Skin of body (tissue), 2 donors: ENCODE measurements around the gene ZBTB7C. TPM values are rescaled to one million over a fixed set of nuclear protein-coding genes. Genes with fewer than 3 reads are reported as not detected.
A peak's percentile ranks its signal among the peaks of the same experiment; 100 is the strongest.

ENCODE experiments used
- DNase-seq: peaks from one replicate; lab custom pipeline; 2025; lab: John Stamatoyannopoulos, UW
- total RNA-seq: library from RNA; depleted of rRNA; stranded (reverse); fragments of >200 nt; gene quantifications from one replicate; pipeline ENCODE4 v1.2.3, GENCODE V29; 2014

Gene ZBTB7C
- total RNA-seq, 1 donor from 2014 or later = 6.3 TPM

- DNase-seq = no peak
These were observed 364.2 kb downstream of the ZBTB7C start for GRCh38 chr18:48044944-48045343.

GRCh38 chr18:48043166-48043565, 366.0 kb downstream of the ZBTB7C start:
- no peak for DNase-seq

- no peak for DNase-seq
These were observed 366.8 kb downstream of the ZBTB7C start for GRCh38 chr18:48042431-48042830.

- DNase-seq = no peak
These were observed 368.6 kb downstream of the ZBTB7C start for GRCh38 chr18:48040457-48041110.

- no peak for DNase-seq
These were observed 369.4 kb downstream of the ZBTB7C start for GRCh38 chr18:48039769-48040215.

GRCh38 chr18:48038636-48039035, 370.5 kb downstream of the ZBTB7C start:
- DNase-seq = no peak

GRCh38 chr18:48037481-48038271, 371.5 kb downstream of the ZBTB7C start:
- DNase-seq = no peak

GRCh38 chr18:48036641-48037421, 372.4 kb downstream of the ZBTB7C start:
- no peak for DNase-seq

- no peak for DNase-seq
These were observed 373.0 kb downstream of the ZBTB7C start for GRCh38 chr18:48036226-48036625.

- DNase-seq = no peak
These were observed 373.7 kb downstream of the ZBTB7C start for GRCh38 chr18:48035556-48035860.

- DNase-seq = no peak
These were observed 374.3 kb downstream of the ZBTB7C start for GRCh38 chr18:48034651-48035555.

GRCh38 chr18:48033790-48034650, 375.2 kb downstream of the ZBTB7C start:
- DNase-seq = peak; percentile 40

- no peak for DNase-seq
These were observed 376.1 kb downstream of the ZBTB7C start for GRCh38 chr18:48032876-48033789.

- DNase-seq = no peak
These were observed 377.5 kb downstream of the ZBTB7C start for GRCh38 chr18:48031641-48032040.

- DNase-seq = peak; percentile 51
These were observed 378.3 kb downstream of the ZBTB7C start for GRCh38 chr18:48030616-48031480.

- DNase-seq = no peak
These were observed 379.7 kb downstream of the ZBTB7C start for GRCh38 chr18:48029296-48029986.

- DNase-seq = no peak
These were observed 380.5 kb downstream of the ZBTB7C start for GRCh38 chr18:48028696-48029095.

- DNase-seq = no peak
These were observed 381.1 kb downstream of the ZBTB7C start for GRCh38 chr18:48028081-48028480.
